HT-29 (cell line): ENCODE data around the gene RBM10. TPM values are rescaled to one million over a fixed set of nuclear protein-coding genes. Genes with fewer than 3 reads are reported as not detected.

Source experiments
- DNase-seq: peaks from one replicate; pipeline ENCODE4 v3.0.0-alpha.2; 2015; ENCODE audit warnings: low spot score
- small RNA-seq: library from RNA; depleted of rRNA; stranded (forward); fragments of <200 nt; gene quantifications from one replicate; pipeline ENCODE3, GENCODE V24; 2014
- total RNA-seq: library from RNA; depleted of rRNA; stranded (reverse); fragments of >200 nt; shearing (Covaris generic); gene quantifications from 2 replicates; pipeline ENCODE4 v1.2.3, GENCODE V29; 2014; rRNA removed

RBM10 gene
- total RNA-seq, 1 experiment from 2014 or later = 81.2 TPM

DNA sequence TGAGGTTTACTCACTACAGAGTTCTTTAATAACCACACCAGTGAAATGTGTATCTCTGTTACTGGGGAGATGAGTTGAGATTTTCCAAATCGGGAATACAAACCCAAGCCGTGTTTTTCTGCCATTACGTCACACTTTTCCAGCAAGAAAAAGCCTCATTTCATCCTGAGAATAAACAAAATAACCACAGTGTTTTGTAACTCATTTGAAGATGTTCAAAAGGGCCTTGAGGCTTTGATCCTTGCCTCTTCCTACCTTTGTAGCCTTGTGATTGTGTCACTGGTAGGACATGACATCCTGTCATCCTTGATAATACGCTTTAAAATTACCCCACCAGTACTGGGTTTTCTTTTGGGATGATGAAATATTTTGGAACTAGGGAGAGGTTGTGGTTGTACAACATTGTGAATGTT, 90.7 kb downstream of the RBM10 start:
- DNase-seq = no peak

Small RNA genes within 50 kb of the gene (small RNA-seq; reads per million reads assigned to genes)
- gene RNU12-2P = 19.1 reads per million, percentile 91 among the genes with 10 or more reads in this experiment

Other genes starting within 250 kb of the RBM10 start
- gene JADE3, start 232.8 kb upstream of the RBM10 start, total RNA-seq = 5.0 and 5.3 TPM in 2 replicates
- 0.05 TPM in 2 replicates for gene RGN, start 66.8 kb upstream of the RBM10 start, total RNA-seq
- gene NDUFB11, start 519 bp upstream of the RBM10 start, total RNA-seq = 164 and 196 TPM in 2 replicates
- gene UBA1, start 48.6 kb downstream of the RBM10 start, total RNA-seq = 323 and 337 TPM in 2 replicates
- 118 and 137 TPM in 2 replicates for gene CDK16, start 73.5 kb downstream of the RBM10 start, total RNA-seq
- gene USP11, start 87.8 kb downstream of the RBM10 start, total RNA-seq = 13.6 and 21.2 TPM in 2 replicates
- not detected in 2 replicates for gene ZNF157, start 225.4 kb downstream of the RBM10 start, total RNA-seq